HepG2 (cell line): ENCODE measurements around the gene PGS1. TPM values are rescaled to one million over a fixed set of nuclear protein-coding genes. Genes with fewer than 3 reads are reported as not detected.
A peak's percentile ranks its signal among the peaks of the same experiment; 100 is the strongest.

Experiments
- ATAC-seq: fragments of 200-7000 bp; cut with Tn5 transposase; 3 replicates; pipeline ENCODE4 v1.9.1; 2020; ENCODE audit warnings: mild to moderate bottlenecking, moderate library complexity
- BruUV-seq: library from RNA; stranded (reverse); fragments of 400-500 nt; replicated peaks from 2 replicates; lab custom pipeline; 2021; lab: Mats Ljungman, UMichigan
- CTCF ChIA-PET: fragments of 300-600 bp; formaldehyde crosslinking; extraction: SDS; loops from one replicate; lab custom pipeline; 2021; ENCODE audit warnings: low total read pairs, inconsistent platforms, low intra/inter-chr PET ratio; lab: Yijun Ruan, JAX
- POLR2A ChIA-PET: fragments of 350-600 bp; sonication (Branson Sonifier 250); formaldehyde crosslinking; loops from one replicate; lab custom pipeline; 2020; ENCODE audit warnings: antibody characterized with exemption, inconsistent platforms; lab: Yijun Ruan, JAX
- DNase-seq: peaks from one replicate; pipeline ENCODE4 v3.0.0-alpha.2; 2015; ENCODE audit warnings: low spot score
- FAIRE-seq: peaks from 3 replicates; lab custom pipeline; 2011; peaks lifted over from hg19 to GRCh38; lab: Jason Lieb, UNC
- H2AFZ ChIP-seq: one replicate; pipeline ENCODE4 v1.6.1; 2011; ENCODE audit warnings: low read length, inconsistent platforms
- H3K27ac ChIP-seq: fragments of 300-600 bp; 3 replicates; pipeline ENCODE4 v1.8.0; 2011; ENCODE audit warnings: mixed run types, mild to moderate bottlenecking, mixed read lengths, low read length, inconsistent platforms; ENCODE audit not compliant: insufficient read depth; ENCODE audit errors: extremely low read length
- H3K27me3 ChIP-seq, 2 experiments: fragments of 200-600 bp in 1 of 2; 2 replicates in 1 of 2; 3 replicates in 1 of 2; pipeline versions ENCODE4 v1.6.0 to v1.8.0; 2011; ENCODE audit warnings: low read length in 2 of 2, mild to moderate bottlenecking in 2 of 2, moderate library complexity in 2 of 2, inconsistent platforms in 1 of 2; ENCODE audit not compliant: insufficient read depth in 2 of 2, control insufficient read depth in 1 of 2
- H3K36me3 ChIP-seq, 2 experiments: fragments of 200-600 bp in 1 of 2; replicated peaks in 1 of 2; 2 replicates in 1 of 2; 3 replicates in 1 of 2; pipeline versions ENCODE4 v1.5.1 to v1.8.0; 2011; ENCODE audit warnings: low read length in 2 of 2, inconsistent platforms in 1 of 2; ENCODE audit not compliant: insufficient read depth in 2 of 2, control insufficient read depth in 1 of 2
- H3K4me1 ChIP-seq: 2 replicates; pipeline ENCODE4 v1.5.1; 2012; ENCODE audit warnings: low read length, inconsistent platforms; ENCODE audit not compliant: insufficient read depth
- H3K4me2 ChIP-seq: 2 replicates; pipeline ENCODE4 v1.6.0; 2011; ENCODE audit warnings: low read depth, low read length, inconsistent platforms
- H3K4me3 ChIP-seq, 3 experiments: fragments of 200-600 bp in 1 of 3; sonication (generic), shearing (Covaris generic) in 1 of 3; replicated peaks in 1 of 3; 2 replicates each; pipeline ENCODE4 v1.5.1; 2011 to 2016; ENCODE audit warnings: low read length in 3 of 3, inconsistent platforms in 2 of 3, low read depth in 2 of 3, mild to moderate bottlenecking in 2 of 3, control low read depth in 1 of 3, mixed read lengths in 1 of 3; ENCODE audit not compliant: insufficient read depth in 1 of 3
- H3K79me2 ChIP-seq: one replicate; pipeline ENCODE4 v1.6.1; 2011; ENCODE audit warnings: low read length, inconsistent platforms; ENCODE audit not compliant: insufficient read depth
- H3K9ac ChIP-seq: 2 replicates; pipeline ENCODE4 v1.6.0; 2011; ENCODE audit warnings: mild to moderate bottlenecking, low read depth, low read length, inconsistent platforms; ENCODE audit not compliant: insufficient read depth
- H3K9me3 ChIP-seq: 2 replicates; pipeline ENCODE4 v1.5.1; 2012; ENCODE audit warnings: mild to moderate bottlenecking, low read length
- H4K20me1 ChIP-seq: 2 replicates; pipeline ENCODE4 v1.6.0; 2011; ENCODE audit warnings: inconsistent platforms, mild to moderate bottlenecking, low read length, moderate library complexity; ENCODE audit not compliant: insufficient read depth
- ETV5 ChIP-seq: IDR thresholded peaks from 2 replicates; pipeline ENCODE4 v1.6.1; 2018; ENCODE audit warnings: missing biosample characterization, missing genetic modification reagents, inconsistent platforms, borderline replicate concordance
- JUND ChIP-seq: sonication (generic); formaldehyde crosslinking; IDR thresholded peaks from 2 replicates; pipeline ENCODE4 v1.8.0; 2022; ENCODE audit warnings: mild to moderate bottlenecking, missing genetic modification reagents
- KDM1A ChIP-seq: IDR thresholded peaks from 2 replicates; pipeline ENCODE4 v1.6.1; 2016; ENCODE audit warnings: missing compliant biosample characterization
- KLF13 ChIP-seq: sonication (generic); formaldehyde crosslinking; IDR thresholded peaks from 2 replicates; pipeline ENCODE4 v1.4.0; 2020; ENCODE audit warnings: mild to moderate bottlenecking, missing genetic modification reagents
- SOX6 ChIP-seq, 2 experiments: fragments of 450-650 bp in 1 of 2; sonication (generic) in 1 of 2; formaldehyde crosslinking in 1 of 2; IDR thresholded peaks; 2 replicates each; pipeline versions ENCODE4 v1.4.0 to v1.6.1; 2017 to 2020; ENCODE audit warnings: antibody characterized with exemption in 1 of 2, mild to moderate bottlenecking in 1 of 2, missing genetic modification reagents in 1 of 2
- ZKSCAN1 ChIP-seq: fragments of 150-350 bp; IDR thresholded peaks from 2 replicates; pipeline ENCODE4 v1.6.1; 2014; ENCODE audit warnings: low read length
- ZNF543 ChIP-seq: sonication (generic); formaldehyde crosslinking; IDR thresholded peaks from 2 replicates; pipeline ENCODE4 v1.4.0; 2020; ENCODE audit warnings: mild to moderate bottlenecking, missing genetic modification reagents
- ZSCAN22 ChIP-seq: sonication (generic); formaldehyde crosslinking; IDR thresholded peaks from 2 replicates; pipeline ENCODE4 v1.4.0; 2020; ENCODE audit warnings: mild to moderate bottlenecking, missing genetic modification reagents
- WGBS: methylation state at CpG from one replicate; pipeline ENCODE4 v1.1.6; 2017; ENCODE audit warnings: low lambda C conversion rate; 5-methylcytosine and 5-hydroxymethylcytosine counted together
- in situ Hi-C: cut with HindIII; loops from 2 replicates; pipeline ENCODE4 v1.10.0; 2017; ENCODE audit warnings: low pct_unique_long_range_greater_than_20kb; ENCODE audit not compliant: extremely low pct_ligation_motif_present
- intact Hi-C: fragments of 100-400 bp; cut with micrococcal nuclease; formaldehyde crosslinking; loops from one replicate; pipeline ENCODE4 v1.10.0; 2022; ENCODE audit not compliant: unreplicated experiment
- polyA plus RNA-seq, 8 experiments: library from polyadenylated mRNA; depleted of rRNA in 3 of 8; stranded (reverse) in 7 of 8; unstranded in 1 of 8; fragments of >200 nt; fragmentation: Illumina TruSeq in 4 of 8; extraction: Trizol in 4 of 8; gene quantifications; 2 replicates each; pipeline versions ENCODE4 v1.2.1 to v1.2.3, GENCODE V29; 2011 to 2016; ENCODE audit warnings: low read depth in 4 of 8, missing spikeins in 1 of 8, mixed read lengths in 1 of 8; ENCODE audit not compliant: insufficient read depth in 1 of 8
- total RNA-seq, 5 experiments: library from RNA; depleted of rRNA; stranded (reverse); fragments of >200 nt; fragmentation: Illumina TruSeq; extraction: Trizol; gene quantifications; 2 replicates each; pipeline ENCODE4 v1.2.3, GENCODE V29; 2016; ENCODE audit warnings: low read depth in 1 of 5
- TF ChIP-seq, protein P1 (sequence below): sonication (generic); formaldehyde crosslinking; IDR thresholded peaks from 2 replicates; pipeline ENCODE4 v1.4.0; 2020; ENCODE audit warnings: low read depth, mild to moderate bottlenecking, missing genetic modification reagents
- TF ChIP-seq, protein P2 (sequence below): sonication (generic); formaldehyde crosslinking; IDR thresholded peaks from 2 replicates; pipeline ENCODE4 v1.8.0; 2022; ENCODE audit warnings: low read depth, missing genetic modification reagents
- TF ChIP-seq, protein P3 (sequence below): sonication (generic); IDR thresholded peaks from 2 replicates; pipeline ENCODE4 v1.6.1; 2016; ENCODE audit warnings: low read depth, borderline replicate concordance
- TF ChIP-seq, protein P4 (sequence below): sonication (generic); formaldehyde crosslinking; IDR thresholded peaks from 2 replicates; pipeline ENCODE4 v1.5.0; 2020; ENCODE audit warnings: mild to moderate bottlenecking, missing genetic modification reagents
- TF ChIP-seq, protein P5 (sequence below): sonication (generic); formaldehyde crosslinking; IDR thresholded peaks from 2 replicates; pipeline ENCODE4 v1.4.0; 2020; ENCODE audit warnings: low read depth, mild to moderate bottlenecking, missing genetic modification reagents

Gene PGS1
- total and polyA plus RNA-seq, 2 of the 13 experiments (the other 11 are each of a cell fraction or from before 2014, with no cell fraction given), result 25.9 to 31.5 TPM

DNA sequence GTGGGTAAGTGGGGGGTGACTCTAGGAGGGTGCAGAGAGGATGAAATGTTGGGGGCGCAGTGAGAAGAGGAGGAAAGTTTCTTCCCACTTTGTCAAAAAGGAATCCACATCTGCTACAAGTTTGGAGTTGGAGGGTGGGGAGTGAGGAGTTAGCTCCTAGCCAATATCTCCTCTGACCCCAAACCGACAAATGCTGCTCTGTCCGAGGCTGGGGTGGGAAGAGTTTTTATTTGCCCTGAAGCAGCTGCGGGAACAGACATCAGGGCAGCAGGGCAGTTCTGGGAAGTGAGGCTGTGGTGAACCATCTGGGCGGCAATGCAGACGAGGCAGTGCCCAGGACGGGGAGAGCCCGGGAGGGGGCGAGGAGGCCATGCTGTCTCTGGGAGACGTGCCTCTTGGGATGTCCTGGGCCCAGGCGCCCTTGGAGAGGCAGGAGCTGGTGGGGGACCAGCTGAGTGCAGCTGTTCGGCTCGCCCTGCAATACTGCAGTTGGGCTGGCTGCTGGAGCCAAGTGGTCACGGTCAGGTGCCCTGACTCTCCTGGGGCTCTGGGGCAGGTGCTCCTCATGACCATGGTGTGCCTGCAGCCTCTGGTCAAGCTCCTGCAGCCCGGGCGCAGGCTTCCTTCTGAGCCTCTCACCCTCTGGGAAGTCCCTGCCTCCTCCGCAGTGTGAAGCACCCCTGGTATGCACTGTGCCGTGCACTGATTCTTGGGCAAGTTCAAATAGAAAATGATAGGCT is 12.2 kb upstream of the PGS1 start:
- no peak overlapping the region for H2AFZ ChIP-seq
- H3K79me2 ChIP-seq, result no peaks in the 10 kb centered on the region
- peaks cover 32% of the 10 kb centered on the region for H3K4me1 ChIP-seq
- in situ Hi-C loops (no loop called here), intact Hi-C loops (no loop called here)
- BruUV-seq, result no TSS peak
- FAIRE-seq (no peak), DNase-seq (no peak), ATAC-seq (peak; percentile 31)
- no peaks in the 10 kb centered on the region for H3K9me3 ChIP-seq
- ChIA-PET POLR2A (interaction anchor here (1.0 to 2.6 kb wide), 5 partner anchors 9 to 56 kb away, joined by 3 to 8 read pairs (median 3); no protein-coding TSS in a partner anchor), CTCF (no interaction called here)
- no peaks in the 10 kb centered on the region for H3K36me3 ChIP-seq
- 19% methylated on average over 15 of the region's 18 CpGs for WGBS
- H3K27me3 ChIP-seq, result peaks cover 20 to 82% of the 10 kb centered on the region in 2 experiments
- peak overlapping the region; percentile 61 for H3K4me2 ChIP-seq
- H4K20me1 ChIP-seq, result no peaks in the 10 kb centered on the region; the same call in 1 of the 2 replicates
- H3K4me3 ChIP-seq, result peak overlapping the region in 2 of 3 experiments; percentile 1 to 49; a peak in 1 of 6 replicates
- H3K9ac ChIP-seq, result no peak overlapping the region
- no peak overlapping the region for H3K27ac ChIP-seq
- TF ChIP-seq SOX6 (IDR thresholded peaks at IDR 0.05) (no peak), SOX6 (CRISPR knock-in tag; IDR thresholded peaks at IDR 0.05) (no peak), JUND (CRISPR knock-in tag) (no peak), ETV5 (CRISPR knock-in tag) (0 out of 2 replicates have a peak, but pooled peaks have one; percentile 10), ZKSCAN1 (no peak), KLF13 (CRISPR knock-in tag) (0 out of 2 replicates have a peak, but pooled peaks have one; percentile 53), ZSCAN22 (no peak), KDM1A (CRISPR knock-in tag) (peak; percentile 48; the same call in 1 of the 2 replicates), ZNF543 (CRISPR knock-in tag) (peak; percentile 56; the same call in 1 of the 2 replicates)
- TF ChIP-seq, protein P1, sequence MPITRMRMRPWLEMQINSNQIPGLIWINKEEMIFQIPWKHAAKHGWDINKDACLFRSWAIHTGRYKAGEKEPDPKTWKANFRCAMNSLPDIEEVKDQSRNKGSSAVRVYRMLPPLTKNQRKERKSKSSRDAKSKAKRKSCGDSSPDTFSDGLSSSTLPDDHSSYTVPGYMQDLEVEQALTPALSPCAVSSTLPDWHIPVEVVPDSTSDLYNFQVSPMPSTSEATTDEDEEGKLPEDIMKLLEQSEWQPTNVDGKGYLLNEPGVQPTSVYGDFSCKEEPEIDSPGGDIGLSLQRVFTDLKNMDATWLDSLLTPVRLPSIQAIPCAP (CRISPR knock-in tag), result no peak
- TF ChIP-seq, protein P2, sequence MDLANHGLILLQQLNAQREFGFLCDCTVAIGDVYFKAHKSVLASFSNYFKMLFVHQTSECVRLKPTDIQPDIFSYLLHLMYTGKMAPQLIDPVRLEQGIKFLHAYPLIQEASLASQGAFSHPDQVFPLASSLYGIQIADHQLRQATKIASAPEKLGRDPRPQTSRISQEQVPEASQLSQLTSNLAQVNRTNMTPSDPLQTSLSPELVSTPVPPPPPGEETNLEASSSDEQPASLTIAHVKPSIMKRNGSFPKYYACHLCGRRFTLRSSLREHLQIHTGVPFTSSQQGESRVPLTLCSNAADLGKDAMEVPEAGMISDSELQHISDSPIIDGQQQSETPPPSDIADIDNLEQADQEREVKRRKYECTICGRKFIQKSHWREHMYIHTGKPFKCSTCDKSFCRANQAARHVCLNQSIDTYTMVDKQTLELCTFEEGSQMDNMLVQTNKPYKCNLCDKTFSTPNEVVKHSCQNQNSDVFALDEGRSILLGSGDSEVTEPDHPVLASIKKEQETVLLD (CRISPR knock-in tag), result no peak
- TF ChIP-seq, protein P3, sequence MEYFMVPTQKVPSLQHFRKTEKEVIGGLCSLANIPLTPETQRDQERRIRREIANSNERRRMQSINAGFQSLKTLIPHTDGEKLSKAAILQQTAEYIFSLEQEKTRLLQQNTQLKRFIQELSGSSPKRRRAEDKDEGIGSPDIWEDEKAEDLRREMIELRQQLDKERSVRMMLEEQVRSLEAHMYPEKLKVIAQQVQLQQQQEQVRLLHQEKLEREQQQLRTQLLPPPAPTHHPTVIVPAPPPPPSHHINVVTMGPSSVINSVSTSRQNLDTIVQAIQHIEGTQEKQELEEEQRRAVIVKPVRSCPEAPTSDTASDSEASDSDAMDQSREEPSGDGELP, result peak; percentile 32; the same call in 1 of the 2 replicates
- TF ChIP-seq, protein P4, sequence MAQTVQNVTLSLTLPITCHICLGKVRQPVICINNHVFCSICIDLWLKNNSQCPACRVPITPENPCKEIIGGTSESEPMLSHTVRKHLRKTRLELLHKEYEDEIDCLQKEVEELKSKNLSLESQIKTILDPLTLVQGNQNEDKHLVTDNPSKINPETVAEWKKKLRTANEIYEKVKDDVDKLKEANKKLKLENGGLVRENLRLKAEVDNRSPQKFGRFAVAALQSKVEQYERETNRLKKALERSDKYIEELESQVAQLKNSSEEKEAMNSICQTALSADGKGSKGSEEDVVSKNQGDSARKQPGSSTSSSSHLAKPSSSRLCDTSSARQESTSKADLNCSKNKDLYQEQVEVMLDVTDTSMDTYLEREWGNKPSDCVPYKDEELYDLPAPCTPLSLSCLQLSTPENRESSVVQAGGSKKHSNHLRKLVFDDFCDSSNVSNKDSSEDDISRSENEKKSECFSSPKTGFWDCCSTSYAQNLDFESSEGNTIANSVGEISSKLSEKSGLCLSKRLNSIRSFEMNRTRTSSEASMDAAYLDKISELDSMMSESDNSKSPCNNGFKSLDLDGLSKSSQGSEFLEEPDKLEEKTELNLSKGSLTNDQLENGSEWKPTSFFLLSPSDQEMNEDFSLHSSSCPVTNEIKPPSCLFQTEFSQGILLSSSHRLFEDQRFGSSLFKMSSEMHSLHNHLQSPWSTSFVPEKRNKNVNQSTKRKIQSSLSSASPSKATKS (CRISPR knock-in tag), result no peak
- TF ChIP-seq, protein P5, sequence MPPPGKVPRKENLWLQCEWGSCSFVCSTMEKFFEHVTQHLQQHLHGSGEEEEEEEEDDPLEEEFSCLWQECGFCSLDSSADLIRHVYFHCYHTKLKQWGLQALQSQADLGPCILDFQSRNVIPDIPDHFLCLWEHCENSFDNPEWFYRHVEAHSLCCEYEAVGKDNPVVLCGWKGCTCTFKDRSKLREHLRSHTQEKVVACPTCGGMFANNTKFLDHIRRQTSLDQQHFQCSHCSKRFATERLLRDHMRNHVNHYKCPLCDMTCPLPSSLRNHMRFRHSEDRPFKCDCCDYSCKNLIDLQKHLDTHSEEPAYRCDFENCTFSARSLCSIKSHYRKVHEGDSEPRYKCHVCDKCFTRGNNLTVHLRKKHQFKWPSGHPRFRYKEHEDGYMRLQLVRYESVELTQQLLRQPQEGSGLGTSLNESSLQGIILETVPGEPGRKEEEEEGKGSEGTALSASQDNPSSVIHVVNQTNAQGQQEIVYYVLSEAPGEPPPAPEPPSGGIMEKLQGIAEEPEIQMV, result no peak
